Natural killer cell (primary cell): ENCODE data around the gene SF3B6. TPM values are rescaled to one million over a fixed set of nuclear protein-coding genes. Genes with fewer than 3 reads are reported as not detected.

Source experiments
- ATAC-seq, 3 donors: fragments of 150-1000 bp in 2 of 3; fragments of 200-7000 bp in 1 of 3; cut with Tn5 transposase; 1 replicate in 1 of 3; 2 replicates in 2 of 3; pipeline ENCODE4 v1.10.0; 2021; ENCODE audit warnings: mild to moderate bottlenecking in 2 of 3, moderate library complexity in 2 of 3
- DNase-seq, 2 donors: peaks; one replicate each; pipeline versions ENCODE4 v3.0.0 to v3.0.0-alpha.2; 2013 to 2021; ENCODE audit warnings: mixed read lengths in 1 of 2
- H3K27ac ChIP-seq: one replicate; pipeline ENCODE4 v1.5.1; 2013; ENCODE audit warnings: mild to moderate bottlenecking, low read length
- H3K27me3 ChIP-seq: one replicate; pipeline ENCODE4 v1.6.1; 2013; ENCODE audit warnings: low read length; ENCODE audit not compliant: control insufficient read depth, insufficient read depth
- H3K36me3 ChIP-seq: one replicate; pipeline ENCODE4 v1.6.1; 2013; ENCODE audit warnings: low read length; ENCODE audit not compliant: control insufficient read depth, insufficient read depth
- H3K4me1 ChIP-seq: one replicate; pipeline ENCODE4 v1.6.1; 2013; ENCODE audit warnings: low read length; ENCODE audit not compliant: control insufficient read depth, insufficient read depth
- H3K4me3 ChIP-seq: one replicate; pipeline ENCODE4 v1.5.1; 2013; ENCODE audit warnings: low read length
- H3K9me3 ChIP-seq: one replicate; pipeline ENCODE4 v1.6.1; 2013; ENCODE audit warnings: low read length; ENCODE audit not compliant: control insufficient read depth, insufficient read depth
- H3K27ac Mint-ChIP-seq, 2 donors: one replicate each; pipeline ENCODE4 v1.8.0; 2022; ENCODE audit warnings: mild to moderate bottlenecking in 2 of 2, mixed read lengths in 2 of 2, moderate library complexity in 1 of 2
- H3K27me3 Mint-ChIP-seq, 2 donors: one replicate each; pipeline ENCODE4 v1.8.0; 2022; ENCODE audit warnings: low read depth in 2 of 2, mixed read lengths in 2 of 2
- H3K36me3 Mint-ChIP-seq: one replicate; pipeline ENCODE4 v1.8.0; 2022; ENCODE audit warnings: mixed read lengths
- H3K4me1 Mint-ChIP-seq, 2 donors: one replicate each; pipeline ENCODE4 v1.8.0; 2022; ENCODE audit warnings: mixed read lengths in 2 of 2
- H3K4me3 Mint-ChIP-seq: one replicate; pipeline ENCODE4 v1.8.0; 2022; ENCODE audit warnings: mild to moderate bottlenecking, moderate library complexity, mixed read lengths
- H3K9me3 Mint-ChIP-seq, 2 donors: one replicate each; pipeline ENCODE4 v1.8.0; 2022; ENCODE audit warnings: mixed read lengths in 2 of 2
- WGBS: methylation state at CpG from one replicate; pipeline ENCODE4 v1.1.7; 2013; ENCODE audit warnings: missing lambda C conversion rate; ENCODE audit not compliant: insufficient coverage; 5-methylcytosine and 5-hydroxymethylcytosine counted together
- intact Hi-C: fragments of 100-400 bp; cut with micrococcal nuclease; formaldehyde crosslinking; loops from one replicate; pipeline ENCODE4 v1.14.2; 2022
- total RNA-seq, 4 donors: library from RNA; stranded (reverse); fragments of 120-200 nt in 1 of 4; gene quantifications; one replicate each; pipeline versions ENCODE4 v1.2.3 to v1.2.4, GENCODE V29; 2013 to 2022
- TF ChIP-seq, protein P1 (sequence below): fragments of 200-600 bp; IDR thresholded peaks from one replicate; pipeline ENCODE4 v1.8.0; 2022; ENCODE audit warnings: antibody characterized with exemption

SF3B6 gene
- total RNA-seq, 3 donors from 2014 or later (not counting 1 experiment from before 2014, with no cell fraction given) = 57.2 to 65.1 (median 57.4) TPM

DNA sequence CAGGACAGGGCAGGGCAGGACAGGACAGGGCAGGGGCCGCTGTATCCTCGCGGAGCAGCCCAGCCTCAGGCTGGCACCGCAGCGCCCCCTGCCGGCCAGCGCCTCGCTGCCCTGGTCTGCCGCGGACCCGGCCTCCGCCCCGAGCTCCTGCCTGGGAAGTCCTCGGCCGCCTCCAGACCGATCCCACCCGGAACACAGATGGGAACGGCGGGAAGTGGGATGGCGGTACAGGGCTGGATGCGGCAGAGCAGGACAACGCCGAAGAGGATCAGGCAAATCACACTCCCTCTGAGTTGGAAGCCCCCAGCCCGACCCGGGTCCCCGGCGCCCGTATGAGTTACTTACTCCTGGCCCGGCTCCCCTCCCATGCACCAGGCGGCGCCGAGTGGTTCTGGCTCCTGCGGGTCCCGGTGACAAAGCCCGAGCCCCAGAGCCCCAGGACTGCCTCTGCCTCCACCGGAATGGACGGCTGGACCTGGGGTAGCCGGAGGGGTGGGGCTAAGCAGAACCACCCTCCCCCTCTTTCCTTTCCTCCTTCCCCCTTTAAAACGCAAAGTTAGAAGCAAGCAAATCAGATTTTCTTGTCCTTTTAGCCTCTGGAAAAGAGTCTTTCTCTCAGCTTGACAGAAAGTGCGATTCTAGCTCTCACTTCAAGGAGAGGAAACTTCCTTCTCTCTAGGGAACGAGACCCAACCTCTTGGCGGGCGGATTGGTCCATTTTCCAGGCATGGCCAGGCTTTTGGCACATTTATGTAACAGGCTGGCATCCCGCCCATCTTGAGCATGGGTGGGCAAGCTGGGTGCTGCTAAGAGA lies 8.5 kb upstream of the SF3B6 start, which contains the start of gene TP53I3:
TP53I3 (minus strand) TSS at position 449 of the 814 bp plus-strand sequence. CDS start 508 bp downstream, outside the sequence.
- H3K4me3 Mint-ChIP-seq = peak within 1 kb of the TSS; percentile 87
- no peaks in the 10 kb centered on the region for H3K27me3 Mint-ChIP-seq
- TF ChIP-seq, protein P1, sequence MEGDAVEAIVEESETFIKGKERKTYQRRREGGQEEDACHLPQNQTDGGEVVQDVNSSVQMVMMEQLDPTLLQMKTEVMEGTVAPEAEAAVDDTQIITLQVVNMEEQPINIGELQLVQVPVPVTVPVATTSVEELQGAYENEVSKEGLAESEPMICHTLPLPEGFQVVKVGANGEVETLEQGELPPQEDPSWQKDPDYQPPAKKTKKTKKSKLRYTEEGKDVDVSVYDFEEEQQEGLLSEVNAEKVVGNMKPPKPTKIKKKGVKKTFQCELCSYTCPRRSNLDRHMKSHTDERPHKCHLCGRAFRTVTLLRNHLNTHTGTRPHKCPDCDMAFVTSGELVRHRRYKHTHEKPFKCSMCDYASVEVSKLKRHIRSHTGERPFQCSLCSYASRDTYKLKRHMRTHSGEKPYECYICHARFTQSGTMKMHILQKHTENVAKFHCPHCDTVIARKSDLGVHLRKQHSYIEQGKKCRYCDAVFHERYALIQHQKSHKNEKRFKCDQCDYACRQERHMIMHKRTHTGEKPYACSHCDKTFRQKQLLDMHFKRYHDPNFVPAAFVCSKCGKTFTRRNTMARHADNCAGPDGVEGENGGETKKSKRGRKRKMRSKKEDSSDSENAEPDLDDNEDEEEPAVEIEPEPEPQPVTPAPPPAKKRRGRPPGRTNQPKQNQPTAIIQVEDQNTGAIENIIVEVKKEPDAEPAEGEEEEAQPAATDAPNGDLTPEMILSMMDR = peak; percentile 92
- peaks cover 5 to 29% of the 10 kb centered on the region in 2 donors for H3K4me1 Mint-ChIP-seq
- Histone ChIP-seq H3K4me1 (peaks cover 19% of the 10 kb centered on the region), H3K9me3 (no peaks in the 10 kb centered on the region), H3K36me3 (peaks cover 10% of the 10 kb centered on the region), H3K27me3 (no peaks in the 10 kb centered on the region), H3K4me3 (peak within 1 kb of the TSS; percentile 46), H3K27ac (peak within 1 kb of the TSS; percentile 50)
- no peaks in the 10 kb centered on the region for H3K36me3 Mint-ChIP-seq
- peak within 1 kb of the TSS; percentile 59 to 86 for H3K27ac Mint-ChIP-seq
- no peaks in the 10 kb centered on the region for H3K9me3 Mint-ChIP-seq
- intact Hi-C loops = loop anchor here (1.0 kb wide), 2 partner anchors 96 to 260 kb away; no protein-coding TSS in a partner anchor
- WGBS = 1% methylated on average over 44 of the region's 44 CpGs
- ATAC-seq = peak; percentile 92 to 97 (median 92)
- DNase-seq = peak; percentile 86 to 90

DNA sequence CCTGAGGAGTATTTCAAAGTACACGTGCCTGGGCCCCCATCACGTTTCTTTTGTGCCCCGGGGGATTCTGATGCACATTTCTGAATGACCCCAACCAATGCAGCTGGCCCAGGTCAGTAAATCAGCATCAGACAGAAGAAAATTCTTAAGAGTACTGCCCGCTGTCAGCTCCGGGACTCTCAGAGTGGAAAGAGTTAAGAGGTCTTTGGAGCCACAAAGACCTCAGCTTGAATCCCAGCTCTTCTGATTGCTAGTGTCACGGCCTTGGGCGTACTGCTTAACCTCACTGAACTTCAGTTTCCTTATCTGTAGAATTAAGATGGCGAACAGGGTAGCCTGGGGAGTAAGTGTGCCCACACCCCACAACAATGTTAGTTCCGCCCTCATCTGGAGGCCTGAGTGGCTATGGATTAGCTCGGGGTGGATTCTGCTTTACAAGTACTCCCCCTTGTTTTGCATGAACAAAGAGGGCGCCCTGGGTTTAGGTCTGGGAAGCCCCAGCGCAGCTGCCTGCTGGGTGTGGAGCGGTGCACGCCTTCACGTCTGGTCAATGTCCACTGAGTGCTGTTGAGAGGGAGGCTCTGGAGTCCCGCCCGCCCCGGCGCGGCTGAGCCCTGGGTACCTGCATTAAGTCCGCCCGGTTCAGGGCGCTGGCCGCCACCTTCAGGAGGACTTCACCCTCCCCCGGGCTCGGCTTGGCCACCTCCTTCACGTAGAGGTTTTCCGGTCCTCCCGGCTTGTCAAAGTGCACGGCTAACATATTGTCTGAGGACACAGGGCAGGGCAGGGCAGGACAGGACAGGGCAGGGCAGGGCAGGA lies 7.7 kb upstream of the SF3B6 start:
- TF ChIP-seq, protein P1 = no peak
- peak overlapping the region; percentile 46 for H3K4me3 ChIP-seq
- peaks cover 10% of the 10 kb centered on the region for H3K36me3 ChIP-seq
- H3K36me3 Mint-ChIP-seq = no peaks in the 10 kb centered on the region
- WGBS = 20% methylated on average over 30 of the region's 30 CpGs
- peaks cover 5 to 29% of the 10 kb centered on the region in 2 donors for H3K4me1 Mint-ChIP-seq
- no peaks in the 10 kb centered on the region for H3K9me3 Mint-ChIP-seq
- no peaks in the 10 kb centered on the region for H3K9me3 ChIP-seq
- peaks cover 19% of the 10 kb centered on the region for H3K4me1 ChIP-seq
- peak overlapping the region; percentile 87 for H3K4me3 Mint-ChIP-seq
- H3K27ac ChIP-seq = peak overlapping the region; percentile 50
- peak in 1 of 2 donors; percentile 69 for DNase-seq
- H3K27ac Mint-ChIP-seq = peak overlapping the region; percentile 59 to 86
- ATAC-seq = peak; percentile 68 to 78 (median 74)
- intact Hi-C loops = loop anchor here (1.0 kb wide), 2 partner anchors 95 to 259 kb away; no protein-coding TSS in a partner anchor
- no peaks in the 10 kb centered on the region for H3K27me3 Mint-ChIP-seq
- H3K27me3 ChIP-seq = no peaks in the 10 kb centered on the region

DNA sequence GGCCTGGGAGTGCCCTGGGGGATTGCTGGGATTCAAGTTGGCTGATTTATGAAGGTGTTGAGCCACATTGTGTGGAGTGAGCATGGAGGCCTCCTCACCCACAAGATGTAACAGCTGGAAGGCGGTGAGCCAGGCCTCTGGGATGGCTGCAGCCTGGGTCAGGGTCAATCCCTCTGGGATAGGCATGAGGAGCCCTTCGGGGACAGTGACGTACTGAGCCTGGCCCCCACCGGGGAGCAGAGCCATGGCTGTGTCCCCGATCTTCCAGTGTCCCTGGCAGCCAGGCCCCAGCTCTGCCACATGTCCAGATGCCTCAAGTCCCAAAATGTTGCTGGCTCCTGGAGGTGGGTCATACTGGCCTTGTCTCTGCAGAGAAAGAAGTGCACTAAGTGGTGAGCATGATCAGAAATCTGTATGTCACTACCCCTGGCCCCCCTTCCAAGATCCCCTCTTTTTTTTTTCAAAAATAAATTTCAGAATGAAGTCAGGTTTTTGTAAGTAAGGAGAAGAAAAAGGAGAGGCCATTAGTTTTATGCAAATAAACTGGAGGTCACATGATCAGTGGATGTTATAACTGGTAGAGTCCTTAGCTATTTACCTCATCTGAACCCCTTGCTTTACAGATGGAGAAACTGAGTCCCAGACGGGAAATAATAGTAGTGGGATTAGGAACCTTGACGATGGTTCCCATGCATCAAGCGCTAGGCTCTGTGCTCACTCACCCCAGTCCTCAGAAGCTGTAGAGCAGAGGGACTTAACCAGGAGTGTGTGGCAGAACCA lies 6.9 kb upstream of the SF3B6 start:
- no peaks in the 10 kb centered on the region for H3K9me3 ChIP-seq
- H3K27me3 ChIP-seq = no peaks in the 10 kb centered on the region
- intact Hi-C loops = no loop called here
- peak overlapping the region; percentile 59 to 86 for H3K27ac Mint-ChIP-seq
- H3K27ac ChIP-seq = peak overlapping the region; percentile 50
- TF ChIP-seq, protein P1 = no peak
- peaks cover 5 to 29% of the 10 kb centered on the region in 2 donors for H3K4me1 Mint-ChIP-seq
- ATAC-seq (no peak), DNase-seq (no peak)
- no peak overlapping the region for H3K4me3 ChIP-seq
- H3K4me1 ChIP-seq = peaks cover 19% of the 10 kb centered on the region
- WGBS = 96% methylated on average over 8 of the region's 8 CpGs
- no peaks in the 10 kb centered on the region for H3K36me3 Mint-ChIP-seq
- H3K36me3 ChIP-seq = peaks cover 10% of the 10 kb centered on the region
- no peaks in the 10 kb centered on the region for H3K9me3 Mint-ChIP-seq
- H3K27me3 Mint-ChIP-seq = no peaks in the 10 kb centered on the region
- peak overlapping the region; percentile 87 for H3K4me3 Mint-ChIP-seq
